CD14-positive monocyte (primary cell): Measurements from ENCODE around the gene AMBRA1. TPM values are rescaled to one million over a fixed set of nuclear protein-coding genes. Genes with fewer than 3 reads are reported as not detected.

ENCODE experiments used
- DNase-seq, 3 donors: peaks; one replicate each; pipeline ENCODE4 v3.0.0-alpha.2; 2011 to 2022
- H2AFZ ChIP-seq: 2 replicates; pipeline ENCODE4 v1.6.0; 2012; ENCODE audit warnings: mild to moderate bottlenecking, low read depth, low read length, inconsistent platforms; ENCODE audit not compliant: insufficient read depth, poor library complexity, severe bottlenecking
- H3K27ac ChIP-seq, 2 donors: 1 replicate in 1 of 2; 2 replicates in 1 of 2; pipeline ENCODE4 v1.5.1; 2012 to 2013; ENCODE audit warnings: low read length in 2 of 2, control low read depth in 1 of 2, inconsistent platforms in 1 of 2, low read depth in 1 of 2, mild to moderate bottlenecking in 1 of 2
- H3K27me3 ChIP-seq, 2 donors: one replicate each; pipeline versions ENCODE4 v1.6.0 to v1.6.1; 2011 to 2013; ENCODE audit warnings: low read length in 2 of 2; ENCODE audit not compliant: control insufficient read depth in 2 of 2, insufficient read depth in 2 of 2
- H3K36me3 ChIP-seq, 2 donors: replicated peaks in 1 of 2; 1 replicate in 1 of 2; 2 replicates in 1 of 2; pipeline versions ENCODE4 v1.5.1 to v1.6.1; 2012 to 2013; ENCODE audit warnings: low read length in 2 of 2, control low read depth in 1 of 2, inconsistent platforms in 1 of 2, mild to moderate bottlenecking in 1 of 2; ENCODE audit not compliant: insufficient read depth in 2 of 2, control insufficient read depth in 1 of 2
- H3K4me1 ChIP-seq, 2 donors: 1 replicate in 1 of 2; 2 replicates in 1 of 2; pipeline versions ENCODE4 v1.5.1 to v1.6.1; 2012 to 2013; ENCODE audit warnings: low read length in 2 of 2, control low read depth in 1 of 2, inconsistent platforms in 1 of 2, mild to moderate bottlenecking in 1 of 2, moderate library complexity in 1 of 2; ENCODE audit not compliant: insufficient read depth in 2 of 2, control insufficient read depth in 1 of 2
- H3K4me2 ChIP-seq: replicated peaks from 2 replicates; pipeline ENCODE3; 2012; ENCODE audit warnings: low read length, moderate library complexity, mild to moderate bottlenecking; ENCODE audit not compliant: poor library complexity, severe bottlenecking; ENCODE audit errors: extremely low read depth
- H3K4me3 ChIP-seq, 3 experiments: fragments of 200-600 bp in 1 of 3; sonication (generic) in 1 of 3; replicated peaks in 1 of 3; 1 replicate in 2 of 3; 2 replicates in 1 of 3; pipeline ENCODE4 v1.5.1; 2011 to 2013; ENCODE audit warnings: low read length in 3 of 3, mild to moderate bottlenecking in 3 of 3, control low read depth in 2 of 3, low read depth in 2 of 3, inconsistent platforms in 1 of 3, moderate library complexity in 1 of 3
- H3K79me2 ChIP-seq: 2 replicates; pipeline ENCODE4 v1.6.0; 2012; ENCODE audit warnings: mild to moderate bottlenecking, control low read depth, inconsistent platforms, low read length, moderate library complexity; ENCODE audit not compliant: insufficient read depth
- H3K9ac ChIP-seq: 2 replicates; pipeline ENCODE4 v1.6.0; 2017; ENCODE audit warnings: low read length, mild to moderate bottlenecking; ENCODE audit not compliant: insufficient read depth, poor library complexity, severe bottlenecking
- H3K9me3 ChIP-seq, 2 donors: replicated peaks in 1 of 2; 1 replicate in 1 of 2; 2 replicates in 1 of 2; pipeline versions ENCODE4 v1.5.1 to v1.6.1; 2012 to 2013; ENCODE audit warnings: low read length in 2 of 2, control low read depth in 1 of 2; ENCODE audit not compliant: control insufficient read depth in 1 of 2, insufficient read depth in 1 of 2
- H4K20me1 ChIP-seq: 2 replicates; pipeline ENCODE4 v1.6.0; 2012; ENCODE audit warnings: mild to moderate bottlenecking, low read length, control low read depth, moderate library complexity; ENCODE audit not compliant: insufficient read depth
- H3K27ac Mint-ChIP-seq, 7 donors: one replicate each; pipeline ENCODE4 v1.8.0; 2020; ENCODE audit warnings: mild to moderate bottlenecking in 7 of 7, mixed read lengths in 7 of 7, moderate library complexity in 6 of 7, inconsistent platforms in 2 of 7
- H3K27me3 Mint-ChIP-seq, 3 donors: one replicate each; pipeline ENCODE4 v1.8.0; 2021 to 2022; ENCODE audit warnings: low read depth in 3 of 3, mild to moderate bottlenecking in 3 of 3, mixed read lengths in 3 of 3, moderate library complexity in 3 of 3, inconsistent platforms in 1 of 3
- H3K36me3 Mint-ChIP-seq, 2 donors: one replicate each; pipeline ENCODE4 v1.8.0; 2020; ENCODE audit warnings: mixed read lengths in 2 of 2, inconsistent platforms in 1 of 2, mild to moderate bottlenecking in 1 of 2
- H3K4me1 Mint-ChIP-seq: one replicate; pipeline ENCODE4 v1.8.0; 2020; ENCODE audit warnings: mild to moderate bottlenecking, mixed read lengths
- H3K4me3 Mint-ChIP-seq, 2 donors: one replicate each; pipeline ENCODE4 v1.8.0; 2020; ENCODE audit warnings: mild to moderate bottlenecking in 2 of 2, mixed read lengths in 2 of 2, moderate library complexity in 1 of 2
- H3K9me3 Mint-ChIP-seq, 7 donors: one replicate each; pipeline ENCODE4 v1.8.0; 2020 to 2022; ENCODE audit warnings: mixed read lengths in 7 of 7, mild to moderate bottlenecking in 6 of 7, moderate library complexity in 6 of 7, inconsistent platforms in 2 of 7
- CTCF ChIP-seq: fragments of 200-600 bp; IDR thresholded peaks from one replicate; pipeline ENCODE4 v1.8.0; 2022; ENCODE audit warnings: antibody characterized with exemption, mild to moderate bottlenecking
- whole genome bisulfite sequencing: methylation state at CpG from one replicate; pipeline ENCODE4 v1.1.5; 2013; ENCODE audit warnings: missing lambda C conversion rate; ENCODE audit not compliant: insufficient coverage; 5-methylcytosine and 5-hydroxymethylcytosine counted together
- intact Hi-C, 2 donors: fragments of 100-400 bp; cut with micrococcal nuclease; formaldehyde crosslinking; loops; one replicate each; pipeline versions ENCODE4 v1.15.0 to v1.15.1; 2023
- polyA plus RNA-seq, 3 donors: library from polyadenylated mRNA; depleted of rRNA in 1 of 3; unstranded in 2 of 3; stranded (reverse) in 1 of 3; fragments of 300-500 nt in 2 of 3; fragments of >200 nt in 1 of 3; fragmentation: Illumina TruSeq in 2 of 3; gene quantifications; 1 replicate in 2 of 3; 2 replicates in 1 of 3; pipeline ENCODE4 v1.2.3, GENCODE V29; 2012 to 2021

AMBRA1 gene
- polyA plus RNA-seq, 3 donors, result 2.1 to 6.1 (median 3.8) TPM

- H3K36me3 Mint-ChIP-seq, result peaks cover 64 to 66% of the 10 kb centered on the region in 2 donors
- H3K27ac Mint-ChIP-seq, result peak overlapping the region in 2 of 7 donors; percentile 43 to 51
- 84% methylated on average over 10 of the region's 16 CpGs for WGBS
- H3K36me3 ChIP-seq, result peaks cover 51 to 72% of the 10 kb centered on the region in 2 donors
- H3K27me3 ChIP-seq, result no peaks in the 10 kb centered on the region
- no peak overlapping the region for H3K4me3 Mint-ChIP-seq
- H3K79me2 ChIP-seq, result peaks cover 14% of the 10 kb centered on the region
- no peak for DNase-seq
- H3K27ac ChIP-seq, result peak overlapping the region in 1 of 2 donors; percentile 26
- H3K4me3 ChIP-seq, result no peak overlapping the region
- peaks cover 21% of the 10 kb centered on the region for H4K20me1 ChIP-seq
- H3K27me3 Mint-ChIP-seq, result peaks cover 0 to 6% (median 1%) of the 10 kb centered on the region in 3 donors
- H3K4me1 Mint-ChIP-seq, result peaks cover 3% of the 10 kb centered on the region
- H3K4me1 ChIP-seq, result no peaks in the 10 kb centered on the region
- H3K9me3 Mint-ChIP-seq, result peaks cover 0 to 1% (median 0%) of the 10 kb centered on the region in 7 donors
- no peak overlapping the region for H2AFZ ChIP-seq
- H3K9me3 ChIP-seq, result no peaks in the 10 kb centered on the region
- no peak overlapping the region for H3K4me2 ChIP-seq
- TF ChIP-seq CTCF, result no peak
- H3K9ac ChIP-seq, result no peak overlapping the region
- intact Hi-C loops, result no loop called here
Measured at GRCh38 chr11:46541593-46542371, 52.0 kb downstream of the AMBRA1 start.

GRCh38 chr11:46540807-46541206 is 53.0 kb downstream of the AMBRA1 start:
- Mint-ChIP-seq H3K36me3 (peaks cover 56 to 57% of the 10 kb centered on the region in 2 donors), H3K9me3 (peaks cover 0 to 1% (median 0%) of the 10 kb centered on the region in 7 donors), H3K27ac (no peak overlapping the region), H3K27me3 (peaks cover 0 to 6% (median 1%) of the 10 kb centered on the region in 3 donors), H3K4me1 (peaks cover 3% of the 10 kb centered on the region), H3K4me3 (no peak overlapping the region)
- Histone ChIP-seq H4K20me1 (peaks cover 30% of the 10 kb centered on the region), H3K4me3 (no peak overlapping the region), H3K27ac (no peak overlapping the region), H3K9ac (no peak overlapping the region), H3K9me3 (no peaks in the 10 kb centered on the region), H3K4me2 (no peak overlapping the region), H3K4me1 (no peaks in the 10 kb centered on the region), H3K36me3 (peaks cover 43 to 62% of the 10 kb centered on the region in 2 donors), H3K27me3 (no peaks in the 10 kb centered on the region), H2AFZ (no peak overlapping the region), H3K79me2 (peaks cover 19% of the 10 kb centered on the region)
- no peak for DNase-seq
- TF ChIP-seq CTCF, result no peak
- no CpG with 5 or more reads among the region's 4 CpGs for WGBS
- intact Hi-C loops, result no loop called here
